Upper lobe of right lung (tissue), 1 donor: ENCODE data around the gene AP3S2. TPM values are rescaled to one million over a fixed set of nuclear protein-coding genes. Genes with fewer than 3 reads are reported as not detected.
"Not testable (repeated sequence)": the region's sequence is repeated elsewhere in the genome, so short reads cannot be mapped to it uniquely, and the experiment has no call there.

ENCODE experiments used
- ATAC-seq: fragments of 200-7000 bp; cut with Tn5 transposase; one replicate; pipeline ENCODE4 v1.9.1; 2020; ENCODE audit warnings: mild to moderate bottlenecking, moderate library complexity
- DNase-seq: peaks from one replicate; pipeline ENCODE4 v3.0.0-alpha.2; 2020
- H3K27ac ChIP-seq: fragments of 200-600 bp; one replicate; pipeline ENCODE4 v1.8.0; 2022
- H3K27me3 ChIP-seq: fragments of 200-600 bp; one replicate; pipeline ENCODE4 v1.8.0; 2022; ENCODE audit warnings: mild to moderate bottlenecking
- H3K36me3 ChIP-seq: fragments of 200-600 bp; one replicate; pipeline ENCODE4 v1.8.0; 2022
- H3K4me1 ChIP-seq: fragments of 200-600 bp; one replicate; pipeline ENCODE4 v1.8.0; 2022
- H3K4me3 ChIP-seq: fragments of 200-600 bp; one replicate; pipeline ENCODE4 v1.8.0; 2022; ENCODE audit warnings: mild to moderate bottlenecking
- H3K9me3 ChIP-seq: fragments of 200-600 bp; one replicate; pipeline ENCODE4 v1.8.0; 2022
- CTCF ChIP-seq: fragments of 200-600 bp; IDR thresholded peaks from one replicate; pipeline ENCODE4 v1.8.0; 2022; ENCODE audit warnings: antibody characterized with exemption
- intact Hi-C: fragments of 100-400 bp; cut with DNase I; formaldehyde crosslinking; loops from one replicate; pipeline ENCODE4 v1.11.0; 2022
- long read RNA-seq: library from polyadenylated mRNA; unstranded; transcript quantifications from one replicate; pipeline ENCODE4 v2.0.0, GENCODE V29; 2021
- total RNA-seq: library from RNA; stranded (reverse); fragmentation: NEBNext Ultra II Directional; extraction: Animal tissue kit (Norgen Biotek cat#: 25700); gene quantifications from one replicate; pipeline ENCODE4 v1.2.1, GENCODE V29; 2021
- donor health status: DM: no; HTN: yes; CAD: no; lungs with severe emphysema.

AP3S2 gene
- total RNA-seq = 32.1 TPM
- long read RNA-seq, full-length matches to known transcripts = 63 of 73 reads
- long read RNA-seq, partial matches to known transcripts = 0 of 73 reads
- long read RNA-seq, other reads (novel, unspliced or antisense) = 10 of 73 reads

GRCh38 chr15:89893696-89894447 lies at the start of gene AP3S2:
Gene AP3S2 (minus strand): TSS chr15:89893994. CDS start chr15:89893949, 45 bp downstream.
- Histone ChIP-seq H3K27ac (peak within 1 kb of the TSS; percentile 92), H3K4me1 (peaks cover 12% of the 10 kb centered on the region), H3K4me3 (peak within 1 kb of the TSS; percentile 80), H3K27me3 (no peaks in the 10 kb centered on the region), H3K36me3 (peaks cover 3% of the 10 kb centered on the region), H3K9me3 (no peaks in the 10 kb centered on the region)
- DNase-seq (peak; percentile 95), ATAC-seq (peak; percentile 98)
- no peak for TF ChIP-seq CTCF
- intact Hi-C loops = no loop called here

- Histone ChIP-seq H3K4me1 (peaks cover 7% of the 10 kb centered on the region), H3K4me3 (no peak overlapping the region), H3K36me3 (no peaks in the 10 kb centered on the region), H3K27ac (no peak overlapping the region), H3K9me3 (no peaks in the 10 kb centered on the region), H3K27me3 (no peaks in the 10 kb centered on the region)
- intact Hi-C loops = no loop called here
- ATAC-seq = no peak
- no peak for TF ChIP-seq CTCF
- DNase-seq = no peak
These were observed 46.1 kb upstream of the AP3S2 start for GRCh38 chr15:89939910-89940309.

GRCh38 chr15:89939377-89939776 lies 45.6 kb upstream of the AP3S2 start:
- DNase-seq, H3K9me3 ChIP-seq, H3K4me3 ChIP-seq, intact Hi-C loops, ATAC-seq, H3K27me3 ChIP-seq, H3K27ac ChIP-seq, H3K36me3 ChIP-seq, H3K4me1 ChIP-seq: not testable (repeated sequence)

GRCh38 chr15:89937365-89938350 lies 43.9 kb upstream of the AP3S2 start:
- Histone ChIP-seq H3K4me3 (no peak overlapping the region), H3K4me1 (peaks cover 7% of the 10 kb centered on the region), H3K36me3 (no peaks in the 10 kb centered on the region), H3K27me3 (no peaks in the 10 kb centered on the region), H3K9me3 (no peaks in the 10 kb centered on the region), H3K27ac (no peak overlapping the region)
- no peak for TF ChIP-seq CTCF
- DNase-seq (no peak), ATAC-seq (no peak)
- intact Hi-C loops = no loop called here

- Histone ChIP-seq H3K27me3 (no peaks in the 10 kb centered on the region), H3K36me3 (no peaks in the 10 kb centered on the region), H3K27ac (no peak overlapping the region), H3K9me3 (no peaks in the 10 kb centered on the region), H3K4me1 (peaks cover 7% of the 10 kb centered on the region), H3K4me3 (no peak overlapping the region)
- intact Hi-C loops = no loop called here
- ATAC-seq (no peak), DNase-seq (no peak)
- TF ChIP-seq CTCF = no peak
These were observed 43.0 kb upstream of the AP3S2 start for GRCh38 chr15:89936786-89937265.
